Keratinocyte (primary cell): Measurements from ENCODE around the gene CRYGC. TPM values are rescaled to one million over a fixed set of nuclear protein-coding genes. Genes with fewer than 3 reads are reported as not detected.

Experiments used
- DNase-seq: peaks from one replicate; pipeline ENCODE4 v3.0.0-alpha.2; 2011; ENCODE audit warnings: low read depth, missing footprints, low spot score
- FAIRE-seq: peaks from 2 replicates; lab custom pipeline; 2011; peaks lifted over from hg19 to GRCh38; lab: Jason Lieb, UNC
- H2AFZ ChIP-seq: 2 replicates; pipeline ENCODE4 v1.6.0; 2012; ENCODE audit warnings: low read length, control low read depth, inconsistent platforms; ENCODE audit not compliant: control insufficient read depth
- H3K27ac ChIP-seq: 2 replicates; pipeline ENCODE4 v1.5.1; 2011; ENCODE audit warnings: low read length; ENCODE audit not compliant: control insufficient read depth, insufficient read depth
- H3K27me3 ChIP-seq: 3 replicates; pipeline ENCODE4 v1.6.0; 2011; ENCODE audit warnings: low read length; ENCODE audit not compliant: control insufficient read depth, insufficient read depth; ENCODE audit errors: extremely low read depth
- H3K36me3 ChIP-seq, 2 experiments: 2 replicates in 1 of 2; 3 replicates in 1 of 2; pipeline ENCODE4 v1.5.1; 2011; ENCODE audit warnings: low read length in 2 of 2, mild to moderate bottlenecking in 1 of 2; ENCODE audit not compliant: control insufficient read depth in 2 of 2, insufficient read depth in 2 of 2; ENCODE audit errors: extremely low read depth in 1 of 2
- H3K4me1 ChIP-seq: 3 replicates; pipeline ENCODE4 v1.5.1; 2011; ENCODE audit warnings: low read length; ENCODE audit not compliant: control insufficient read depth, insufficient read depth; ENCODE audit errors: extremely low read depth
- H3K4me2 ChIP-seq: 3 replicates; pipeline ENCODE4 v1.6.0; 2011; ENCODE audit warnings: low read depth, low read length; ENCODE audit not compliant: control insufficient read depth, insufficient read depth; ENCODE audit errors: extremely low read depth
- H3K4me3 ChIP-seq, 3 experiments: fragments of 200-600 bp in 1 of 3; sonication (generic) in 1 of 3; 2 replicates in 2 of 3; 3 replicates in 1 of 3; pipeline ENCODE4 v1.5.1; 2011 to 2016; ENCODE audit warnings: low read length in 3 of 3, mild to moderate bottlenecking in 3 of 3, control low read depth in 2 of 3, inconsistent platforms in 1 of 3, low read depth in 1 of 3, mixed read lengths in 1 of 3, mixed run types in 1 of 3, moderate library complexity in 1 of 3; ENCODE audit not compliant: control insufficient read depth in 2 of 3, insufficient read depth in 2 of 3; ENCODE audit errors: extremely low read depth in 1 of 3
- H3K79me2 ChIP-seq: 2 replicates; pipeline ENCODE4 v1.6.0; 2012; ENCODE audit warnings: low read length; ENCODE audit not compliant: control insufficient read depth, insufficient read depth
- H3K9ac ChIP-seq: 3 replicates; pipeline ENCODE4 v1.6.0; 2011; ENCODE audit warnings: low read length; ENCODE audit not compliant: control insufficient read depth, insufficient read depth; ENCODE audit errors: extremely low read depth
- H3K9me1 ChIP-seq: 3 replicates; pipeline ENCODE4 v1.6.0; 2011; ENCODE audit warnings: low read length; ENCODE audit not compliant: control insufficient read depth, insufficient read depth; ENCODE audit errors: extremely low read depth
- H3K9me3 ChIP-seq: 2 replicates; pipeline ENCODE4 v1.5.1; 2012; ENCODE audit warnings: low read depth, low read length; ENCODE audit not compliant: control insufficient read depth
- H4K20me1 ChIP-seq: 3 replicates; pipeline ENCODE4 v1.6.0; 2011; ENCODE audit warnings: low read length; ENCODE audit not compliant: control insufficient read depth, insufficient read depth; ENCODE audit errors: extremely low read depth
- EZH2 ChIP-seq: IDR thresholded peaks from one replicate; pipeline ENCODE4 v1.6.1; 2012; ENCODE audit warnings: inconsistent platforms, mild to moderate bottlenecking, low read length, moderate library complexity
- dilution Hi-C: fragments of 300-500 bp; cut with MboI; formaldehyde crosslinking; loops from one replicate; pipeline ENCODE4 v1.7.0; 2020; ENCODE audit warnings: low sequenced_read_pairs; ENCODE audit not compliant: extremely low pct_ligation_motif_present
- polyA plus RNA-seq, 5 experiments: library from polyadenylated mRNA; depleted of rRNA in 3 of 5; stranded (reverse) in 3 of 5; stranded (forward) in 1 of 5; unstranded in 1 of 5; fragments of >200 nt; gene quantifications; 1 replicate in 1 of 5; 2 replicates in 3 of 5; 3 replicates in 1 of 5; pipeline versions ENCODE4 v1.2.1 to v1.2.3, GENCODE V29; 2011 to 2012; ENCODE audit warnings: missing spikeins in 2 of 5, low read depth in 1 of 5, low replicate concordance in 1 of 5
- TF ChIP-seq, protein P1 (sequence below), 3 experiments: IDR thresholded peaks in 1 of 3; conservative IDR thresholded peaks in 1 of 3; optimal IDR thresholded peaks in 1 of 3; 2 replicates in 2 of 3; 3 replicates in 1 of 3; pipeline versions ENCODE3 to v1.5.1; 2011; ENCODE audit warnings: low read length in 3 of 3, mild to moderate bottlenecking in 3 of 3, moderate library complexity in 2 of 3, control low read depth in 1 of 3, inconsistent platforms in 1 of 3; ENCODE audit not compliant: insufficient read depth in 2 of 3; ENCODE audit errors: extremely low read depth in 1 of 3

CRYGC gene
- polyA plus RNA-seq, 1 donor (not counting 4 experiments of a cell fraction or from before 2014, with no cell fraction given), result not detected

DNA sequence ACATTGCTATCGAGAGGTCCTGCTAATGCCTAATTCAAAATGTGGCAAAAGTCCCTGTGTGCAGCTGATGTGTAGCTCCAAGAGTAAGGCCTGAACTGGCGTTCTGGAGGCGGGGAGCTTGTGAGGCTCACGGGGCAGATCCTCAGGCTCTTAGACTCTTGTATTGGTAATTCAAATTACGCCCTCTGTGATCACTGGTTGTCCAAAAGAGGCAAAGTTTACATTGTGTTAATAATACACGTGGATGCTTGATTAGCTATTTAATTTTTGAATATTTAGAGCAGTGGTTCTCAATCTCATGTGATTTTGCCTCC, 46.2 kb upstream of the CRYGC start:
- peak overlapping the region; percentile 49 for H2AFZ ChIP-seq
- dilution Hi-C loops, result no loop called here
- no peaks in the 10 kb centered on the region for H3K36me3 ChIP-seq
- H3K4me3 ChIP-seq, result no peak overlapping the region
- FAIRE-seq (no peak), DNase-seq (no peak)
- no peaks in the 10 kb centered on the region for H4K20me1 ChIP-seq
- no peak overlapping the region for H3K4me2 ChIP-seq
- H3K27ac ChIP-seq, result no peak overlapping the region
- H3K9me3 ChIP-seq, result no peaks in the 10 kb centered on the region
- H3K9me1 ChIP-seq, result no peaks in the 10 kb centered on the region
- no peaks in the 10 kb centered on the region for H3K79me2 ChIP-seq
- H3K4me1 ChIP-seq, result no peaks in the 10 kb centered on the region
- H3K9ac ChIP-seq, result no peak overlapping the region
- TF ChIP-seq EZH2, result no peak
- TF ChIP-seq, protein P1, sequence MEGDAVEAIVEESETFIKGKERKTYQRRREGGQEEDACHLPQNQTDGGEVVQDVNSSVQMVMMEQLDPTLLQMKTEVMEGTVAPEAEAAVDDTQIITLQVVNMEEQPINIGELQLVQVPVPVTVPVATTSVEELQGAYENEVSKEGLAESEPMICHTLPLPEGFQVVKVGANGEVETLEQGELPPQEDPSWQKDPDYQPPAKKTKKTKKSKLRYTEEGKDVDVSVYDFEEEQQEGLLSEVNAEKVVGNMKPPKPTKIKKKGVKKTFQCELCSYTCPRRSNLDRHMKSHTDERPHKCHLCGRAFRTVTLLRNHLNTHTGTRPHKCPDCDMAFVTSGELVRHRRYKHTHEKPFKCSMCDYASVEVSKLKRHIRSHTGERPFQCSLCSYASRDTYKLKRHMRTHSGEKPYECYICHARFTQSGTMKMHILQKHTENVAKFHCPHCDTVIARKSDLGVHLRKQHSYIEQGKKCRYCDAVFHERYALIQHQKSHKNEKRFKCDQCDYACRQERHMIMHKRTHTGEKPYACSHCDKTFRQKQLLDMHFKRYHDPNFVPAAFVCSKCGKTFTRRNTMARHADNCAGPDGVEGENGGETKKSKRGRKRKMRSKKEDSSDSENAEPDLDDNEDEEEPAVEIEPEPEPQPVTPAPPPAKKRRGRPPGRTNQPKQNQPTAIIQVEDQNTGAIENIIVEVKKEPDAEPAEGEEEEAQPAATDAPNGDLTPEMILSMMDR (optimal IDR thresholded peaks at IDR 0.05 in 1 of 3, IDR thresholded peaks at IDR 0.05 in 1 of 3, conservative IDR thresholded peaks at IDR 0.05 in 1 of 3; ENCODE audit: extremely low read depth in 1 of 3, insufficient read depth in 2 of 3, low read length in 3 of 3), result no peak
- no peaks in the 10 kb centered on the region for H3K27me3 ChIP-seq

DNA sequence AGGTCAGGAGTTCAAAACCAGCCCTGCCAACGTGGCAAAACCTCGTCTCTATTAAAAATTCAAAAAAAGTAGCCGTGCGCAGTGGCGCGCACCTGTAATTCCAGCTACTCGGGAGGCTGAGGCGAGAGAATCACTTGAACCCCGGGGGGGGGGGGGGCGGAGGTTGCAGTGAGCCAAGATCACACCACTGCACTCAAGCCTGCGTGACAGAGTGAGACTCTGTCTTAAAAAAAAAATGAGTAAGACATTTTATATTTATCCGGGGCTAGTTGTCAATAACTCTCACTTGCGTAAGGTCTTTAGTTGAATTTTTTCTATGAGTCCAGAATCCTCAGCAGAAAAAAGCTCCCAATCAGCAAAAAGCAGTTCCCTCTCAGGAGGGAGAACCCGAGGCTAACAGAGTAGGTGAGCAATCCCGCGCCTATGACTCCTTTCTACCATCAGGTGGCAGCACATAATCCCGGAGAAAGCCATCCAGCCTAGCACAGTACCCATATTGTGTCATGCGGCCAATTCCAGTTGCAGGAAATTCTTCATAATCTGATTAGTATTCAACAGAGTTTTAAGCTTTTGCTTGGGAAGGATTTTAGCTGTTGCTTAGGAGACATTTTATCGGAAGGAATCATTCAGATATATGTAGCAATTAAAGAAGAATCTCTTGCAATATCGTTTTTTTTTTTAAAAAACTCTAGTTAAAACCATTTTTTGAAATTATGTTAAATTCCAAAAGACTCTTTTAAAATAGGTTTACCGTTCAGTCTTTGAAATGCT, 45.6 kb upstream of the CRYGC start:
- peak; percentile 94 for FAIRE-seq
- Histone ChIP-seq H3K9me3 (no peaks in the 10 kb centered on the region), H3K27me3 (no peaks in the 10 kb centered on the region), H3K36me3 (no peaks in the 10 kb centered on the region), H4K20me1 (no peaks in the 10 kb centered on the region), H3K9me1 (no peaks in the 10 kb centered on the region), H3K4me1 (no peaks in the 10 kb centered on the region), H3K4me3 (no peak overlapping the region), H3K79me2 (no peaks in the 10 kb centered on the region), H2AFZ (peak overlapping the region; percentile 49), H3K9ac (no peak overlapping the region), H3K27ac (no peak overlapping the region), H3K4me2 (peak overlapping the region; percentile 2)
- TF ChIP-seq, protein P1 (optimal IDR thresholded peaks at IDR 0.05 in 1 of 3, IDR thresholded peaks at IDR 0.05 in 1 of 3, conservative IDR thresholded peaks at IDR 0.05 in 1 of 3; ENCODE audit: extremely low read depth in 1 of 3, insufficient read depth in 2 of 3, low read length in 3 of 3), result peak; percentile 87 to 97 (median 96)
- TF ChIP-seq EZH2, result no peak
- dilution Hi-C loops, result no loop called here
- peak; percentile 17 for DNase-seq
